Measurements from ENCODE around the gene CAPN9. TPM values are rescaled to one million over a fixed set of nuclear protein-coding genes. Genes with fewer than 3 reads are reported as not detected.
"Not testable (repeated sequence)": the region's sequence is repeated elsewhere in the genome, so short reads cannot be mapped to it uniquely, and the experiment has no call there.

The CAPN9 gene
- total RNA-seq, 1 experiment from 2014 or later: not detected

DNA sequence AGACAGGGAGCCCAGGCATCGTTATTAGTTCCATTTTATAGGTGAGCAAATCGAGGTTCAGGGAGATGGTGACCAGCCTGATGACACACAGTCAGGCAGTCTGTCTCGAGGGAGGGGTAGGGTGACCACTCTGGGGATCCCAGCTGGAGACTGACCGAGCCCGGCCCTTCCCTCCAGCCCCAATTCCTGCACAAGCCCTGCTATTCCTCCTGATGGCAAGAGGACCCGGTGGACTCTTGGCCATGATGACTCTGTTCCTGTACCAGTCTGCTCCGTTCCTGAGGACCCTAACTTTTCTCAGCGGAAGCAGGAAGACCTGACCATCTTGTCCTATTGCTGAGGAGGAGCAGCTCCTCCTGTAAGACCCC is 33.7 kb upstream of the CAPN9 start:
- no peak for TF ChIP-seq EZH2phosphoT487 (IDR thresholded peaks at IDR 0.05; ENCODE audit: borderline replicate concordance, low read length)
- TF ChIP-seq, protein P1, sequence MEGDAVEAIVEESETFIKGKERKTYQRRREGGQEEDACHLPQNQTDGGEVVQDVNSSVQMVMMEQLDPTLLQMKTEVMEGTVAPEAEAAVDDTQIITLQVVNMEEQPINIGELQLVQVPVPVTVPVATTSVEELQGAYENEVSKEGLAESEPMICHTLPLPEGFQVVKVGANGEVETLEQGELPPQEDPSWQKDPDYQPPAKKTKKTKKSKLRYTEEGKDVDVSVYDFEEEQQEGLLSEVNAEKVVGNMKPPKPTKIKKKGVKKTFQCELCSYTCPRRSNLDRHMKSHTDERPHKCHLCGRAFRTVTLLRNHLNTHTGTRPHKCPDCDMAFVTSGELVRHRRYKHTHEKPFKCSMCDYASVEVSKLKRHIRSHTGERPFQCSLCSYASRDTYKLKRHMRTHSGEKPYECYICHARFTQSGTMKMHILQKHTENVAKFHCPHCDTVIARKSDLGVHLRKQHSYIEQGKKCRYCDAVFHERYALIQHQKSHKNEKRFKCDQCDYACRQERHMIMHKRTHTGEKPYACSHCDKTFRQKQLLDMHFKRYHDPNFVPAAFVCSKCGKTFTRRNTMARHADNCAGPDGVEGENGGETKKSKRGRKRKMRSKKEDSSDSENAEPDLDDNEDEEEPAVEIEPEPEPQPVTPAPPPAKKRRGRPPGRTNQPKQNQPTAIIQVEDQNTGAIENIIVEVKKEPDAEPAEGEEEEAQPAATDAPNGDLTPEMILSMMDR (conservative IDR thresholded peaks at IDR 0.05; ENCODE audit: low read depth, low read length): no peak
- TF ChIP-seq EZH2 (IDR thresholded peaks at IDR 0.05; ENCODE audit: low read length, unreplicated experiment): no peak
- no peaks in the 10 kb centered on the region for H3K9me2 ChIP-seq (replicated peaks; ENCODE audit: low read length)
- POLR2A ChIA-PET (ENCODE audit: unreplicated experiment): interaction anchor here (0.6 kb wide), 1 partner anchor 92 kb away, joined by 3 read pairs; no protein-coding TSS in a partner anchor
- BruUV-seq (replicated peaks): no TSS peak
- no peaks in the 10 kb centered on the region for H4K20me1 ChIP-seq (ENCODE audit: low read length)
- no peaks in the 10 kb centered on the region for H3K36me3 ChIP-seq (ENCODE audit: low read depth, low read length)
- intact Hi-C loops (cut with micrococcal nuclease): no loop called here
- CTCF ChIA-PET: no interaction called here
- no peak overlapping the region for H3K4me3 ChIP-seq (ENCODE audit: low read length)
- no peaks in the 10 kb centered on the region for H3K9me3 ChIP-seq (ENCODE audit: low read length)
- H3K27me3 ChIP-seq (ENCODE audit: low read length): no peaks in the 10 kb centered on the region
- peak overlapping the region; percentile 32 for H3K4me2 ChIP-seq (ENCODE audit: low read length)
- no peak for DNase-seq
- no peaks in the 10 kb centered on the region for H3K79me2 ChIP-seq (ENCODE audit: low read length)
- H3K9ac ChIP-seq (ENCODE audit: low read length): no peak overlapping the region
- no peak overlapping the region; the same call in 1 of the 2 replicates for H2AFZ ChIP-seq (ENCODE audit: low read length)
- no peaks in the 10 kb centered on the region for H3F3A ChIP-seq (ENCODE audit: low read length, unreplicated experiment)
- no peak for ATAC-seq
- H3K27ac ChIP-seq (ENCODE audit: low read length): no peak overlapping the region
- peaks cover 11% of the 10 kb centered on the region for H3K4me1 ChIP-seq (ENCODE audit: insufficient read depth, low read length)

GRCh38 chr1:230713915-230714764 is 33.0 kb upstream of the CAPN9 start, which contains the start of gene AGT:
Gene AGT (minus strand): TSS chr1:230714122. CDS start chr1:230710823, 3,299 bp downstream.
- BruUV-seq (replicated peaks): no TSS peak
- Histone ChIP-seq H3K79me2 (ENCODE audit: low read length) (no peaks in the 10 kb centered on the region), H3K27ac (ENCODE audit: low read length) (no peak within 1 kb of the TSS), H2AFZ (ENCODE audit: low read length) (peak within 1 kb of the TSS; percentile 16; the same call in 1 of the 2 replicates), H3K4me3 (ENCODE audit: low read length) (no peak within 1 kb of the TSS), H3K4me1 (ENCODE audit: insufficient read depth, low read length) (peaks cover 11% of the 10 kb centered on the region), H4K20me1 (ENCODE audit: low read length) (no peaks in the 10 kb centered on the region), H3K36me3 (ENCODE audit: low read depth, low read length) (no peaks in the 10 kb centered on the region), H3K27me3 (ENCODE audit: low read length) (no peaks in the 10 kb centered on the region), H3K9me2 (replicated peaks; ENCODE audit: low read length) (no peaks in the 10 kb centered on the region), H3F3A (ENCODE audit: low read length, unreplicated experiment) (no peaks in the 10 kb centered on the region), H3K4me2 (ENCODE audit: low read length) (peak within 1 kb of the TSS; percentile 32), H3K9me3 (ENCODE audit: low read length) (no peaks in the 10 kb centered on the region), H3K9ac (ENCODE audit: low read length) (no peak within 1 kb of the TSS)
- ChIA-PET POLR2A (ENCODE audit: unreplicated experiment) (interaction anchor here (0.6 kb wide), 1 partner anchor 92 kb away, joined by 3 read pairs; no protein-coding TSS in a partner anchor), CTCF (no interaction called here)
- TF ChIP-seq, protein P1 (conservative IDR thresholded peaks at IDR 0.05; ENCODE audit: low read depth, low read length): no peak
- no peak for TF ChIP-seq EZH2phosphoT487 (IDR thresholded peaks at IDR 0.05; ENCODE audit: borderline replicate concordance, low read length)
- TF ChIP-seq EZH2 (IDR thresholded peaks at IDR 0.05; ENCODE audit: low read length, unreplicated experiment): no peak
- intact Hi-C loops (cut with micrococcal nuclease): no loop called here
- peak; percentile 90 for ATAC-seq
- DNase-seq: peak; percentile 95

DNA sequence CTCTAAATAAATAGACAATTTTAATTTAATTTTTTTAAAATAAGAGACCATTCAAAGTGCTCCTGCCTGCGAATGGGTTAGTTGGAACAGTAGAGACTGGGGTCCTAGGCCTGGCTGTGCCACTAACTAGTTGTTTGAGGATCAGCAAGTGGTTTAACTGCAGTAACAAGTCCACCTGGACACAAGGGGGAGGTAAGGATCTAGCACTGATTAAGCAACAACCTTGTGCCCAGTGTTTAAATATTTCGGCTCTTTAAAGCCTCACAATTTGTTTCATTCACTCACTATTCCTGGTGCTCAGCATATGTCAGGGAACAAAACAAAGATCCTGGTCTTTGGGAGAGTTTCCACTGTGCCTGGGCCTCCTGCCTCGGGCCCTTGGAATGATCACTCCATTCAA is 31.7 kb upstream of the CAPN9 start:
- DNase-seq (no peak), ATAC-seq (no peak)
- Histone ChIP-seq H3K9me3 (ENCODE audit: low read length) (no peaks in the 10 kb centered on the region), H3K4me2 (ENCODE audit: low read length) (no peak overlapping the region), H3K9ac (ENCODE audit: low read length) (no peak overlapping the region), H3K79me2 (ENCODE audit: low read length) (no peaks in the 10 kb centered on the region), H3K36me3 (ENCODE audit: low read depth, low read length) (no peaks in the 10 kb centered on the region), H3K9me2 (replicated peaks; ENCODE audit: low read length) (no peaks in the 10 kb centered on the region), H3K4me3 (ENCODE audit: low read length) (no peak overlapping the region), H3F3A (ENCODE audit: low read length, unreplicated experiment) (no peaks in the 10 kb centered on the region), H4K20me1 (ENCODE audit: low read length) (no peaks in the 10 kb centered on the region), H3K27ac (ENCODE audit: low read length) (no peak overlapping the region), H3K27me3 (ENCODE audit: low read length) (no peaks in the 10 kb centered on the region), H3K4me1 (ENCODE audit: insufficient read depth, low read length) (peaks cover 11% of the 10 kb centered on the region), H2AFZ (ENCODE audit: low read length) (no peak overlapping the region)
- intact Hi-C loops (cut with micrococcal nuclease): loop anchor here (1.0 kb wide), 1 partner anchor 58 kb away; no protein-coding TSS in a partner anchor
- TF ChIP-seq, protein P1 (conservative IDR thresholded peaks at IDR 0.05; ENCODE audit: low read depth, low read length): peak; percentile 47
- TF ChIP-seq EZH2phosphoT487 (IDR thresholded peaks at IDR 0.05; ENCODE audit: borderline replicate concordance, low read length) (no peak), EZH2 (IDR thresholded peaks at IDR 0.05; ENCODE audit: low read length, unreplicated experiment) (no peak)
- BruUV-seq (replicated peaks): no TSS peak
- CTCF ChIA-PET: no interaction called here
- POLR2A ChIA-PET (ENCODE audit: unreplicated experiment): no interaction called here

DNA sequence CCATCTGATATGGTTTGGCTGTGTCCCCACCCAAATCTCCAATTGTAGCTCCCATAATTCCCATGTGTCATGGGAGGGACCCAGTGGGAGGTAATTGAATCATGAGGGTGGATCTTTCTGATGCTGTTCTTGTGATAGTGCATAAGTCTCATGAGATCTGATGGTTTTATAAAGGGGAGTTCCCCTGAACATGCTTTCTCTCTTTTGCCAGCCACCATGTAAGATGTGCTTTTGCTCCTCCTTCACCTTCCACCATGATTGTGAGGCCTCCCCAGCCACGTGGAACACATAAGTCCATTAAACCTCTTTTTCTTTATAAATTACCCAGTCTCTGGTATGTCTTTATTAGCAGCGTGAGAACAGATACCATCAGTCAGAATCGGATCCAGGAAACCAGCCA is 30.7 kb upstream of the CAPN9 start:
- H3K4me2 ChIP-seq (ENCODE audit: low read length); H2AFZ ChIP-seq (ENCODE audit: low read length); H3K79me2 ChIP-seq (ENCODE audit: low read length); H3K36me3 ChIP-seq (ENCODE audit: low read depth, low read length); BruUV-seq (replicated peaks); H3K9me2 ChIP-seq (replicated peaks; ENCODE audit: low read length); H3K9me3 ChIP-seq (ENCODE audit: low read length); H3K9ac ChIP-seq (ENCODE audit: low read length); DNase-seq; H4K20me1 ChIP-seq (ENCODE audit: low read length); CTCF ChIA-PET; H3K27me3 ChIP-seq (ENCODE audit: low read length); H3F3A ChIP-seq (ENCODE audit: low read length, unreplicated experiment); ATAC-seq; H3K27ac ChIP-seq (ENCODE audit: low read length); POLR2A ChIA-PET (ENCODE audit: unreplicated experiment); intact Hi-C loops (cut with micrococcal nuclease); H3K4me3 ChIP-seq (ENCODE audit: low read length): not testable (repeated sequence)
- H3K4me1 ChIP-seq (ENCODE audit: insufficient read depth, low read length): peaks cover 11% of the 10 kb centered on the region
